GM12873 (cell line): ENCODE results near the gene ZNF532.

Source experiments
- CTCF ChIP-seq: IDR thresholded peaks from 2 replicates; pipeline ENCODE4 v1.5.1; 2012; ENCODE audit warnings: low read depth, mild to moderate bottlenecking, moderate library complexity, low read length, control low read depth; ENCODE audit not compliant: insufficient read depth; ENCODE audit errors: missing control alignments

The ZNF532 gene

DNA sequence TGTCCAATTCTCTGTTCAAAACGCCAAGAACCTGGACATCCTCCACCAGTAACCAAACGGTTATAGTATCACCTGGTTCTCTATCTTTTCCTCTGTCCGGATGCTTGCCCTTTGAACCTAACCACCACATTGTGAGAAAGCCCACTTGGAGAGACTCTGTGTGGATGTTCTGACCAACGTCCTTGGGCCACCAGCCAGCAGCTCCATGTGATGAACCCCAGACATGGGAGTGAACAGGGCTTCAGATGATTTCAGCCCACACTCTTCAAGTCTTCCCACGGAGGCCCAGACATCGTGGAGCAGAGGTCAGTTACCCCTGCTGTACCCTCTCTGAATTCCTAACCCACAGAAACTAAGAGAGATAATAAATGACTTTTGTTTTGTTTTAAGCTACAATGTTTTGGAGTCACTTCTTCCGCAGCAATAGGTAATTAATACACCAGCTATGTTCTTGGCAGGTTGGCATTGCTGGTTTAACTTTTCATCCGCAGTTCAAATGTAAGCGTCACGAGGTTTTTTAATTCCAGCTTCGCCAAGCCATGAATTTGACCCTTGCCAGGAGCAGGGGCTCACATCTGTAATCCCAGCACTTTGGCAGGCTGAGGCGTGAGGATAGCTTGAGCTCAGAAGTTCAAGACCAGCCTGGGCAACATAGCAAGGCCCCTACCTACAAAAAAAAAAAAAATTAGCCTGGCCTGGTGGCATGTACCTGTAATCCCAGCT, 36.1 kb upstream of the ZNF532 start:
- no peak for TF ChIP-seq CTCF

DNA sequence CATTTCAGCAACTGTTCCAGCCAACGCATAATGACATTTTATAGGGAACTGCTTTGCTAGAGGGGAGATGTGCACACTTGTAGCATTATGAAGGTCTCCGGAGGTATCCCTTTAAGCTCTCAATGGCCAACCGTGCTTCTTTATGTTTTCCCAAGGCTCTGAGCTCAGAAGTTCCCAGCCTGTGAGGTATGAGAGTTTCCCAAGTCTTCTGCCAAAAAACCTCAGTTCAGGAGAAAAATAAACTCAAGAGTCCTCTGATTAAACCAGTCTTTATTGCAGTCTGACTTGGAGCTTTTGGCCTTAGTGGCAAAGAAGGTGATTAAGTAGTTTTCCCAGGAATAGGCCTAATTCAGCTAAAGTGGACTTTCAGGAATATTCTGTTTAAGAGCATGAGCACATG, 35.4 kb upstream of the ZNF532 start:
- TF ChIP-seq CTCF, result no peak

DNA sequence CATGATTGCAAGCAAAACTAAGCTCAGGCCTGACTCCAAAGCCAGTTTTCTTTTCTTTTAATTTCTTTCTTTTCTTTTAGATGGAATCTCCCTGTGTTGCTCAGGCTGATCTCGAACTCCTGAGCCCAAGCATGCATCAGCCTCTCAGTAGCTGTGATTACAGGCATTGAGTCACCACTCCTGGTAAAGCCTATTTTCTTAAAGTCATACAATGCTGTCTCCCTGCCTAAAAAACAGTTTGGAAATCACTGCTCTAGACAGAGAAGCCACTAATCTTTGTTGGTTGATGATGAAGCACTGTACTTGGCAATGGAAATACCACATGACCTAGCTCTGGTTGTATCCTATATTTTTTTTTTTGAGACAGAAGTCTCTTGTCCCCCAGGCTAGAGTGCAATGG, 33.1 kb upstream of the ZNF532 start:
- TF ChIP-seq CTCF, result no peak

- no peak for TF ChIP-seq CTCF
These were observed 26.4 kb upstream of the ZNF532 start for GRCh38 chr18:58838165-58838860.

DNA sequence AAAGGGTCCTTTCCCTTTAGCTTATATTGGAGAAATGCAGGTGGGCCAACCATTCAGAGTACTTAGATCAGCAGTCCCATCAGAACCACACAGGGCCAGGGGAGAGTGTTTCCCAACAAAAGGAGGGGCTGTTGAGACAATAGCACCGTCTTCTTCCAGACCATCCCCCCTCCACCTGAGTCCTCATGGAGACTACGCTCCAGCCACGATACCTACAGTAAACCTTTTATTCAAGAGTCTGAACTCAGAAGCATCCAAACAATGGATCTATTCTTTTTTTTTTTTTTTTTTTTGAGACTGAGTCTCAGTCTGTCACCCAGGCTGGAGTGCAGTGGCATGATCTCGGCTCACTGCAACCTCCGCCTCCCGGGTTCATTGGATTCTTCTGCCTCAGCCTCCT, 25.7 kb upstream of the ZNF532 start:
- TF ChIP-seq CTCF, result no peak

- TF ChIP-seq CTCF, result no peak
These were observed 21.5 kb upstream of the ZNF532 start for GRCh38 chr18:58842978-58843687.

DNA sequence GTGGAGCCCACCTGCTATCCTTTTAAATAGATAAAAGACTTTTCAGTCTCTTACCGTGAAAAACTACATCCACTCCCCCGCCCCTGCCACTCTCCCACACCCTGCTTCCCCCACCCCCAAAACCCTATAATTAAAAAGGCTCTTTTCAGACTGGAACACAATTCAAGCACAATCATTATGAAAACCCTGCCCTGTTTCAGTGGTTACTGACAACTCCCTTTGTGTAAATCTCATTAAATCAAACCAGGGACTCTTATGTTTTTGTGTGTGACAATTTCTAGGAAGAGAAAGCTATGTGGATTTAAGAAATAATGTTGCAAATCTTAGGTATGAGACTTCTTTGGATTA, 21.0 kb upstream of the ZNF532 start:
- no peak for TF ChIP-seq CTCF
